GM15510 (cell line): ENCODE measurements around the gene ARID3B.

Source experiments
- POLR2A ChIP-seq: IDR thresholded peaks from 3 replicates; pipeline ENCODE4 v1.6.1; 2011; ENCODE audit warnings: borderline replicate concordance; ENCODE audit not compliant: insufficient read length; ENCODE audit errors: extremely low read depth

Gene ARID3B

DNA sequence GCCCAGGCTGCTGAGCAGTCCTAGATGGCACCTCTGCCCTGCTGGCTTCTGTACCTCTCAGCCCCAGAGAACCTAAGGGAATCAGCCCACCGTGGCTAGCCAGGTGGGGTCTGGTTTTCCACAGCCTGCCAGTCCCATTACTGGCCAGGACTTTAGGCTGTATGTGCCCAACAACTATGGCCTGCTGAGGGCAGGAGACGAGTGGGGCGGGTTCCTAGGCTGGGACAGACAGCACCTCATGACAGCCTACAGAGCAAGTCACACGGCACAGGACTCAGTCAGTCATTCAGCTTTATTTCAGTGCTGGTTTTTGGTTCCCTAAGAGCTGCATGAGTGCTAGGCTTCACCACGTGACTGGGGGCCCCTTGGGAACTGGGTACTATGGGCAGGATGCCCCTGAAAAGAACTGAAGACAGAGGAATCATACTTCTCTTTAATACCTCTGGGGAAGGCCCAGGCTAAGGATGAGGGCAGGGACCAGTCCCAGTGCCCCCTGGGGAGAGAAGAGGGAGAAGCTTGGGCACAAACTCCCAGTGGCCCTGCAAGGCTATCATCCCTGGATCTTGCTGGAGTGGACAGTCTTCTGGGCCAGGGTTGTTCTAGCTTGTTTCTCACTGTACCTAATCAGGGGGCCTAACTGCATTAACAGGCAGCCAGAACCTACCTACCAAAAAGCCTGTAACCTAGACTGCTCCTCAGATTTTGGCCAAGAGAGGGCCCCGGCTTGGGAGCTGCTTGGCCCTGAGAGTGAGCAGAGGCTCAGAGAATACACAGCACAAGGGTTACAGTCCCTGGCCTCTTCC is 89.5 kb downstream of the ARID3B start:
- no peak for TF ChIP-seq POLR2A

- no peak for TF ChIP-seq POLR2A
Observed at GRCh38 chr15:74631087-74631385, 90.0 kb downstream of the ARID3B start.

DNA sequence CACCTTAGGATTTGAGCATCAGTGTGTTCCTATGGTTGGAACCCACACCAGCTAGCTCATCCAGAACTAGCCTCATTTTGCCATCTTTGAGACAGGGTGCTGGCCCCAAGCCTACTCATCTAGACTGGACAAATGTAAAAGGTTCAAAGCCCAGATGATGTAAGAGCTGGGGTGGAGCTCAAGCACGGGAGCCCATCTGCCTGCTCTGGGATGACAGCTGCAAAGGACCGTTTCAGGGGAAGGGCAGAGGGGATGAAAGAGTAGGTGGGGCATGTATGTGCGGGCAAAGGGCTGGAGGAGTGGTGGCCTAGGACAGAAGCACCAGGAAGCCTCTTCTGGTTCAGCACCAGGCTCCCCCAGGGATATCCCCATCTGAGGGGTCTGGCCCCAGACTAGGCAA is 90.4 kb downstream of the ARID3B start:
- TF ChIP-seq POLR2A: no peak

DNA sequence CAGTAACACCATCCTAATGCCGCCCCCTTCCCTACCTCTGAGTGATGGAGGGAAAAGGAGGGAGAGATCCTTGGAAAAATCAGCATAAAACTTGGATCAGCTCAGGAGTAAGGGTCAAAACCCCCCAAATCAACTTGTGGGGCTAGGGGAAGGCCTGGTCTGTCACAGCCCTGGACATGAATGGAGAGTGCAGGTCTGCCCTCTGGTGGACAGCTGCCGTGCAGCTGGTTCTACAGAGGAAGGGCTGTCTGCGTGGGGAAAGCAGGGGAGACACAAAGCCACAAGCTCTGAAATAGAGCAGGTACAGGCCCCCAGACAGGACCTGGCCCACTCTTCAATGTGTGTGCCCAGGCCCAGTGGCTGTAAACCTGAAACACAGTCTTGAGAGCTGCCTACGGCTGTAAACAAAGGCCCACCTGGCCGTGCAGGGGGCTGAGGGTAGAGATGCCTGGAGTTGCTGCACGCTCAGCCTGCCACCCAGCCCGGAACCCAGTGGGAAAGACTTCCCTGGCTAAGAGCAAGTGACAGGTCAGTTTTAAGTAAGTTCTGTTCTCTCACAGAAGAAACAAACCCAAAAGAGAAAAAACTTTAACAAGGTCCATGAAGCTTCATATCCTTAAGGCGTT is 91.0 kb downstream of the ARID3B start:
- TF ChIP-seq POLR2A: no peak

- no peak for TF ChIP-seq POLR2A
Observed at GRCh38 chr15:74632601-74633000, 91.6 kb downstream of the ARID3B start.

DNA sequence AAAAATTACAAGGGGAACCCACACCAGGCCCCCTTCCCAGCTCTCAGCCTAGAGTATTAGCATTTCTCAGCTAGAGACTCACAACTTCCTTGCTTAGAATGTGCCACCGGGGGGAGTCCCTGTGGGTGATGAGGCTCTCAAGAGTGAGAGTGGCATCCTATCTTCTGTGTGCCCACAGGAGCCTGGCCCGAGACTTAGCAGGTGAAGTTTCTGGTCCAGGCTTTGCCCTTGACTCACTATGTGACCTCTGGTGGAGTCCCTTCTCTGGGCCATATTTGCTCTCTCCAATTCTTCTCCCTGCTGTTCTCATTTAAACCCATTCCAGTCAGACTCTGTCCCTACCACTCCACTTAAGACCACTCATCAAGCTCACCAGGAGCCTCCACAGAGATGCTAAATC is 92.8 kb downstream of the ARID3B start:
- no peak for TF ChIP-seq POLR2A

- TF ChIP-seq POLR2A: no peak
Observed at GRCh38 chr15:74635228-74635627, 94.2 kb downstream of the ARID3B start.

DNA sequence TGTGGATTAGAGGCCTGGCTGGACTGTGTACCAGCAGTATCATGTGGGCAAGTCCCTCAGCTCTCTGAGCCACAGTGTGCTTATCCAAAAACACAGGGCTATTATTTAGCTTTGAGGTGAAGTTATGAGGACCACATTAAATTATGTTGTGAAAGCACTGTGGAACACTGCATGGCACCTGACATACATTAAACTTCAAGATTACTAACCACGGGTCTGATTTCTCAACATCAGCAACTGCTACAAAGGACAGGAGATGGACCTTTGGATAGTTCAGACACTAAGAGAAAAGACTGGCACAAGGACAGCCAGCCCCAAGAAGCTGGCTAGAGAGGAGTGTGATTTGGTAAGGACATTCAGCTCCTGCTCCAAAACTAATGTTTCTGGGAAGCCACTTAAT is 96.0 kb downstream of the ARID3B start:
- TF ChIP-seq POLR2A: no peak

- TF ChIP-seq POLR2A: no peak
Observed at GRCh38 chr15:74641151-74641550, 100.1 kb downstream of the ARID3B start.

GRCh38 chr15:74642348-74642733 is 101.3 kb downstream of the ARID3B start:
- TF ChIP-seq POLR2A: no peak

DNA sequence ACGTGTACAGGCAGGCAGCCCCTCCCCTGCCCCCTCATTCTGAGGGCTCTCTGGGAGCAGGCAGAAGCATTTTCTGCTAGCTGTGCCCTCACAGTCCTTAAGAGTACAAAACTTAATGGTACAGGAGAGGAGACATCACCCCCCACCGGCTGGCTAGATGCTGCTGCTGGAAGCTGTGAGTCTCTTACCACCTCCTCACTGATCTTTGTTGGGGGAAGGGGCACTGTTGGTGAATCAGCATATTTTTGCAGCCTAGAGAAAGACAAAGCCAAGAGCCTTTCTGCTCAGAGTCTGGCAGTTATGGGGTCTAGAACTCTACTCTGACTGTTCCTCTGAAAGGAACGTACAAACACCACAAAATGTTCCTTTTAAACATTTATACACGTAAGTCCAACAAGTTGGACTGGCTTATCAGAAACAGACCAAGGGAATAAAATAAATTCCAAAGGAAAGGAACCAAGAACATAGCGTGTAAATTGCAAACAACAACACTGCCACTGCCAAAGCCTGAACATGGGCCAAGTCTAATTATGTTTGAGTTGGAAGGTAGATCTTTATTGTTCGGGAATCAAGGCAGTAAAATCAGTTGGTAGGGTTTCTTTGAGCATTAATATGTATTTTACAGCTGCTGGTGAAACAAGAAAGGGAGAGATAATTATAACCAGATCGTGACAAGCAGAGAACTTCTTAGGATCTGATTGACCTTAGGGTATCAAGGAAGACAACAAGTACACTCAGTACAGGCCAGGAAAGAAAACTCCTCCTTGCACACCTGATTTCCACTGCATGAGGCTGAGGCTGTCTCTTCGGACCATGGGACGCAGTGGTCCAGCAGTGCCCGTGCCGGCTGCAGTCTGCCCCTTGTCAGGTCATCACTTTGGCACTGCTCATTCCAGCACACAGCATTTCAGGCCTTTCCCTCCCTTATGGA is 102.0 kb downstream of the ARID3B start:
- TF ChIP-seq POLR2A: no peak

GRCh38 chr15:74643665-74644204 is 102.7 kb downstream of the ARID3B start:
- no peak for TF ChIP-seq POLR2A

GRCh38 chr15:74646480-74646879 is 105.5 kb downstream of the ARID3B start:
- TF ChIP-seq POLR2A: no peak
